IPS DF 4.7 (cell line): ENCODE results near the gene SLC7A6OS.

Source experiments
- DNase-seq: peaks from one replicate; pipeline ENCODE4 v3.0.0-alpha.2; 2013; ENCODE audit warnings: low spot score; ENCODE audit errors: extremely low read depth

The SLC7A6OS gene

GRCh38 chr16:68279726-68280558, 30.8 kb downstream of the SLC7A6OS start:
- no peak for DNase-seq

DNA sequence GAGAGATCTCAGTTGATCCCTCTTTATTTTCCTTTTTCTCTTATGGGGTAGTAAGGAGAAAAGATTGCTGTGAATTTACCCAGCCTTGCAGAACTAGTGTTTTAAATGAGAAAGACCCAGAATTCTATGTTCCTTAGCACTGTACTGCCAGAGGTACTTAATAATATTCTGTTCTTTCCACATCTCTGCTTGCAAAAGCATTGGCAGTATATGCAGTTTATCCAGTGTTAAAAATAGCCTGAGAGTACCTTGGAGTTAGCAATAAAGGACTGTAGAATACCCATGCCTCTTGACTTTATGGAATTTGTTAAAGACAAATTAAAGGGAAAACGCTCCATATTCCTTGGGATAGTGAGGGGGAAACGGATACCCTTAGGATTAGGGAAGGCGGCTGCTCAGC, 34.5 kb downstream of the SLC7A6OS start:
- DNase-seq = no peak

DNA sequence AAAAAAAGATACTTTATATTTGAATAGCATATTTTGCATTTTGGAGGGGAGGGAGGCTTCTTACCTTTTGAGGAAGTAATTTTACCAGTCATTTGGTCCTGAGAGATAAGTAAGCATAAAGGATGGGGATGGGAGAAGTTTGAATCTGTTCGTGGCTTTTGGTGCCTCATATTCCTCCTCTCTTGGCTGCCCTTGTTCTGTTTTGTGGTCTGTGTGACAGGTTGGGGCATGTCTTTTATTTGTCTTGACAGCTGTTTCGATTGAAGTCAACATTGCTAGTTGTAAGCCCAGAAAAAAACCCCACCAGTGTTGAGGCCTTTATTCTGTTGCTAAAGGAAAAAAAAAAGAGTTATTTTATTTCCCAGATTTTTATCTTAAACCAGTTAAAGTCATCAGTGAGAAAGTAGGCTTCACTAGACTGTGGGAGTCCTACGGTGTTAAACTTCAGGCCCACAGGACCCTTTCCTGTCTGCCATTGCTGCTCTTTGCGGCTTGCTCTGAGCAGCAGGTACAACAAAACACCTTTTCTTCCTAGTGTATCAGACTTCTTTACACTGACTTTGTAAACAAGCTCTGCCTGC, 35.0 kb downstream of the SLC7A6OS start:
- DNase-seq = no peak

DNA sequence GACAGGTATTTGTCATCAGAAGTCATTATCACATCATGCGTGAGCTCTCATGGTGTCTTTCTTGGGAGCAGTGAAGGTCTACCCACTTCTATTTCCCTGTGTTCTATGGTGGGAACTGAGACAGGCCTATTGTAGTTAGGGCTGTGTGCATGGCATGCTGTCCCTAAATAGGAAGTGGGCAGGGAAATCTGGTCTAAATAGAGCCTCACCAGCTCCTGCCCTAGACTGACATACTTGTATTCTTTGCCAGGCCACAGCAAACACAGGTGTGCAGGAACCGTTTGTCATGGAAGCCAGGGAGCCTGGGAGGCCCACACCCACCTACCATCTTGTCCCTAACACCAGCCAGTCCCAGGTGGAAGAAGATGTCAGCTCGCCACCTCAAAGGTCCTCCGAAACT, 36.3 kb downstream of the SLC7A6OS start:
- no peak for DNase-seq

- no peak for DNase-seq
These were observed 36.9 kb downstream of the SLC7A6OS start for GRCh38 chr16:68273896-68274295.

- DNase-seq = no peak
These were observed 37.3 kb downstream of the SLC7A6OS start for GRCh38 chr16:68273459-68273858.

- no peak for DNase-seq
These were observed 38.1 kb downstream of the SLC7A6OS start for GRCh38 chr16:68272507-68273209.

DNA sequence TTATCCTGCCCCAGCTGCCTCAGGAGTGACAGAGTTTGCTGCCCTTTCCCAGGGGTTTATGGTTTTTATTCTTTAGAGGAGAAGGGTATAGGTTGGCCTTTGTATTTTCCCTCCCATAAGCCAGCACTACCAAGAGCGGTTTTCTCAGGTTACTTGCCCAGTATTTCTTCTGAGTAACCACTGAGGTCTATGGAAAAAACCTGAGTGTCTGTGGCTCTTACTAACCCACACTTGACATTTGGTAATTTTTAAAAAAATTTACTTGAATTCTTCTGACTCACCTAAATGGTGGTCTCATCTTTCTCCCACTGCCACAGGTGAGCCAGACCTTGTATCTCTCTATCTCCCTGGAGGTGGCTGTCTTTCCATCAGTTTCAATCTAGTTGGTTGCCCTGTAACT, 40.4 kb downstream of the SLC7A6OS start:
- no peak for DNase-seq

DNA sequence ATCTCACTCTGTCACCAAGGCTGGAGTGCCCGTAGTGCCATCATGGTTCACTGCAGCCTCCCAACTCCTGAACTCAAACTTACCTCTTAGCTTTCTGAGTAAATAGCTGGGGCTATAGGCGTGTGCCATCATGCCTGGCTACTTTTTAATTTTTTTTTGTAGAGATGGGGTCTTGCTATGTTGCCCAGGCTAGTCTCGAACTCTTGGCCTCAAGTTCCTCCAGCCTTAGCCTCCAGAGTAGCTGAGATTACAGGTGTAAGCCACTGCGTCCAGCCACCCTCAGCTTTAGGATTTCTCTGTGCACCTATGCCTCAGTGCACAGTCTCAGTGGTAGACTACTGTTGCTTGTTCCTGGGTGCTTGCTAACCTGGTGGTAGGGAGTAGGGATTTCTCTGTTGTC, 41.0 kb downstream of the SLC7A6OS start:
- no peak for DNase-seq

DNA sequence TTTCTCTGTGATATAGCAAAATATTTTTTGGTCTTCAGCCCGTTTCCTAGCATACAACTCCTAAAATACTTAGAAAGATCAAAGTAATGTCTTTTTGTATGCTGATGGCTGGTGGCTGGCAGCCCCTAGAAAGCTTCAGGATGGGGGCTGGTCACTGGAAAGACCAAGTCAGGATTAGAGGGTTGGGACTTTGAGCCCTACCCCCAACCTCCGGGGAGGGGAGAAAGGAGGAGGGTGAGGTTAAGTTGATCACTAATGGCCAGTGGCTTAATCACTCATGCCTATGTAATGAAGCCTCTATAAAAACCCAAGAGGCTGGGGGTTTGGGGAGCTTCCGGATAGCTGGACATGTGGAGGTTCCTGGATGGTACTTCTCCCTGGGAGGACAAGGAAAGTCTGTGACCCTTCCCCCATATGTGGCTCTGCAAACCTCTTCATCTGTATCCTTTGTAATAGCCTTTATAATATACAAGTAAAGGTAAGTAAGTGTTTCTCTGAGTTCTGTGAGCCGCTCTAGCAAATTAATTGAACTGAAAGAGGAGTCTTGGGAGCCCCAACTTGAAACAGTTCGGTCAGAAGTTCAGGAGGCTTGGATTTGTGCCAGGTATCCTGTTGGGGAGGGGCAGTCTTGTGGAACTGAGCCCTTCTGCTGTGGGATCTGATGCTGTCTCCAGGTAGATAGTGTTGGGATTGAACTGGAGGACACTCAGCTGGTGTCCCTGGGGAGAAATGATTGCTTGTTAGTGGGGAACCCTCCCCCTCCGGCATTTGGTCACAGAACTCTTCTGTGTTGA, 42.9 kb downstream of the SLC7A6OS start:
- DNase-seq = no peak

- no peak for DNase-seq
These were observed 45.4 kb downstream of the SLC7A6OS start for GRCh38 chr16:68265078-68265920.

- no peak for DNase-seq
These were observed 46.3 kb downstream of the SLC7A6OS start, which contains the start of gene SLC7A6 for GRCh38 chr16:68264128-68265077. TSS of gene SLC7A6 (plus strand) at chr16:68264526. CDS start at chr16:68274727, 10,201 bp downstream.

DNA sequence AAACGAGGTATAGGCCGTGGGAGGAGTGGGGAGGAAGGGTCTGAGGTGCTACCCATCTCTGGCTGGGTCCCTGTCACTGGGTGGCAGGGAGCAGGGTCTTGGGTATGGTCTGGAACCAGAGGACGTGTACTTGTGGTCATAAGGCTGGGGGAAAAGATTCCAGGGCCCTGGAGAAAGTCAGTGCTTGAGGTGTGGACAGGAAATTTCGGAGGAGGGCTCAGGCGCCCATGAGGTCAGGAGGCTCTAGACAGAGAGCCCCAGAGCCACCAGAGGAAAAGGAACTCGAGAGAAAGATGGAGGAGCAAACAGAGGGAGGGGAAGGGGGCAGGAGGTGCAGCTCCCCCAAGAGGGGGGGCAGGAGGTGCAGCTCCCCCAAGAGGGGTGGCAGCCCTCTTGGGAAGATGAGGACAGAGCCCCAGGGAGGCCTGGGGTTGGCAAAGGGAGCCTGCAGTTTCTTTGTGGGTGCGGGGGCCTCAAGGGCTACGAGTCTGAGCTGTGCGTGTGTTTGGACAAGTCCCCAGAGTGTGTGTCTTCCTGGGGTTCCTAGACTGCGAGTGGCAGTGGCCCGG, 47.1 kb downstream of the SLC7A6OS start:
- no peak for DNase-seq

DNA sequence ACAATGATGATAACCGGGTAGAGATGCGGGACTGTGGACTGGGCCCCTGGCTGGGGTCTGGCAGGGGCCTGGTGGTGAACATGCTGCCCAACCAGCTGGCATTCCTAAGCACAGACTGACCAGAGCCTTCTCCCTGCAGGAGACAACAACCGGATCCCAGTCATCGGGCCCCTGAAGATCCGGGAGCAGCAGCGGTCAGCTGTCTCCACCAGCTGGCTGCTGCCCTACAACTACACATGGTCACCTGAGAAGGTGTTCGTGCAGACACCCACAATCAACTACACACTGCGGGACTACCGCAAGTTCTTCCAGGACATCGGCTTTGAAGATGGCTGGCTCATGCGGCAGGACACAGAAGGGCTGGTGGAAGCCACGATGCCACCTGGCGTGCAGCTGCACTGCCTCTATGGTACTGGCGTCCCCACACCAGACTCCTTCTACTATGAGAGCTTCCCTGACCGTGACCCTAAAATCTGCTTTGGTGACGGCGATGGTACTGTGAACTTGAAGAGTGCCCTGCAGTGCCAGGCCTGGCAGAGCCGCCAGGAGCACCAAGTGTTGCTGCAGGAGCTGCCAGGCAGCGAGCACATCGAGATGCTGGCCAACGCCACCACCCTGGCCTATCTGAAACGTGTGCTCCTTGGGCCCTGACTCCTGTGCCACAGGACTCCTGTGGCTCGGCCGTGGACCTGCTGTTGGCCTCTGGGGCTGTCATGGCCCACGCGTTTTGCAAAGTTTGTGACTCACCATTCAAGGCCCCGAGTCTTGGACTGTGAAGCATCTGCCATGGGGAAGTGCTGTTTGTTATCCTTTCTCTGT, 51.5 kb downstream of the SLC7A6OS start:
- no peak for DNase-seq

DNA sequence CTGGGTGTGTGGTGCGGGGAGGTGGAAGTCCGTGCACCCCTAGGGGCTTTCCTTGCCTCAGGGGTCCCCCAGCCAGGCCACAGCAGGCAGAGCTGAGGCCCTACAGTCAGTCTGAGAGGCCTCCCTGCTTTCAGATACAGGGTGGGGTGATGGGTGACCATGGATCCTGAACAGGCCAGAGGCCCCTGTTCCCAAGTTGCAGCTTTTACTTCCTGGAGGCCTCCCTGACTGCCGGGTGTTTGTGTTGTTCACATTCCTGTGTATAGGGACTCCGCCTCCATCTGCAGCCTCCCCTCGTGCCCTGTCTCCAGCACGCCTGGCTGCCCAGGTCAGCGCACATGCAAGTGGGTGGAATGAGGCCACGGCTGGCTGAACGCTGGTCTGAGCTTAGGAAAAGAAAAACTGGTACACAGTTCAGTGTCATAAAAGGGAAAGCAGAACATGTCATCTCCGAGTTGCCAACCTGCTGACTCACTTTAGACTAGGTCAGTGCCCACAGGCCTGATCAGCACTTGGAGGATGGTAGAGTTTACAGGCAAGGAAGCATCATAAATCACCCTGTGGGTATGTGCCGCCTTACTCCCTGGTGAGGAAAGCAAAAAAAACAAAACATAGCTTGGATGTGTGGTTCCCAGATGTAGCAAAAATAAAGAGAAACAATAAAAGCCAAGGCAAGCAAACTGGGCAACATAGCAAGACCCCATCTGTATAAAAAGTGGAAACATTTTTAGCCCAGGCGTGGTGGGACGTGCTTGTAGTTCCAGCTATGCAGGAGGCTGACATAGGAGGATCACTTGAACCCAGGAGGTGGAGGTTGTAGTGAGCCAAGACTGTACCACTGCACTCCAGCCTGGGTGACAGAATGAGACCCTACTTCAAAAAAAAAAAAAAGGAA, 52.6 kb downstream of the SLC7A6OS start:
- DNase-seq = no peak

GRCh38 chr16:68257251-68257905, 53.4 kb downstream of the SLC7A6OS start:
- no peak for DNase-seq

DNA sequence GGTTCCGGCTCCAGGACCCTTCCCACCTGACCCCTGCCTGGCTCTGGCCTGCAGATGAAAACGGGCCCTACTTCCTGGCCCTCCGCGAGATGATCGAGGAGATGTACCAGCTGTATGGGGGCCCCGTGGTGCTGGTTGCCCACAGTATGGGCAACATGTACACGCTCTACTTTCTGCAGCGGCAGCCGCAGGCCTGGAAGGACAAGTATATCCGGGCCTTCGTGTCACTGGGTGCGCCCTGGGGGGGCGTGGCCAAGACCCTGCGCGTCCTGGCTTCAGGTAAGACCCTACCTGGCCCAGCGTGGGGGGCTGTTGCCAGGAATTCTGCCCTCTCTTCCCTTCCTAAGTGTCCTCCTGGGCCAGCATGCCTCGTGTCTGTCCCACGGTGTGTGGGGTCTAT, 55.0 kb downstream of the SLC7A6OS start:
- no peak for DNase-seq
